Measurements from ENCODE around the gene FHIT.

Gene FHIT

GRCh38 chr3:61149236-61149635 is 102.0 kb downstream of the FHIT start:
- Histone ChIP-seq H3K27ac (no peak overlapping the region), H3K9me3 (no peaks in the 10 kb centered on the region), H3K27me3 (no peaks in the 10 kb centered on the region), H3K36me3 (no peaks in the 10 kb centered on the region), H3K4me1 (no peaks in the 10 kb centered on the region), H3K4me3 (no peak overlapping the region)
- intact Hi-C loops (cut with DNase I; ENCODE audit: low total_unique reads): no loop called here
- TF ChIP-seq CTCF (IDR thresholded peaks at IDR 0.05): no peak
- DNase-seq: no peak

- no peak for DNase-seq
- intact Hi-C loops (cut with DNase I; ENCODE audit: low total_unique reads): no loop called here
Observed at GRCh38 chr3:61146010-61146890, 105.0 kb downstream of the FHIT start.

GRCh38 chr3:61141697-61142096 is 109.6 kb downstream of the FHIT start:
- Histone ChIP-seq H3K27me3 (no peaks in the 10 kb centered on the region), H3K27ac (no peak overlapping the region), H3K36me3 (no peaks in the 10 kb centered on the region), H3K9me3 (no peaks in the 10 kb centered on the region), H3K4me1 (no peaks in the 10 kb centered on the region), H3K4me3 (no peak overlapping the region)
- TF ChIP-seq CTCF (IDR thresholded peaks at IDR 0.05): no peak
- DNase-seq: no peak
- intact Hi-C loops (cut with DNase I; ENCODE audit: low total_unique reads): no loop called here

More at GRCh38 chr3:61146010-61146890, 105.0 kb downstream of the FHIT start:
- Histone ChIP-seq H3K27ac (no peak overlapping the region), H3K27me3 (no peaks in the 10 kb centered on the region), H3K4me1 (no peaks in the 10 kb centered on the region), H3K4me3 (no peak overlapping the region), H3K36me3 (no peaks in the 10 kb centered on the region), H3K9me3 (no peaks in the 10 kb centered on the region)
- TF ChIP-seq CTCF (IDR thresholded peaks at IDR 0.05): no peak

GRCh38 chr3:61141227-61141626 is 110.0 kb downstream of the FHIT start:
- Histone ChIP-seq H3K9me3 (no peaks in the 10 kb centered on the region), H3K36me3 (no peaks in the 10 kb centered on the region), H3K27me3 (no peaks in the 10 kb centered on the region), H3K4me3 (no peak overlapping the region), H3K27ac (no peak overlapping the region), H3K4me1 (no peaks in the 10 kb centered on the region)
- TF ChIP-seq CTCF (IDR thresholded peaks at IDR 0.05): no peak
- intact Hi-C loops (cut with DNase I; ENCODE audit: low total_unique reads): no loop called here
- no peak for DNase-seq

GRCh38 chr3:61139686-61140085 is 111.6 kb downstream of the FHIT start:
- H3K9me3 ChIP-seq: no peaks in the 10 kb centered on the region
- intact Hi-C loops (cut with DNase I; ENCODE audit: low total_unique reads): no loop called here
- no peaks in the 10 kb centered on the region for H3K27me3 ChIP-seq
- H3K36me3 ChIP-seq: no peaks in the 10 kb centered on the region
- no peak for DNase-seq
- no peak overlapping the region for H3K4me3 ChIP-seq
- no peak for TF ChIP-seq CTCF (IDR thresholded peaks at IDR 0.05)
- no peaks in the 10 kb centered on the region for H3K4me1 ChIP-seq
- H3K27ac ChIP-seq: no peak overlapping the region

Data from tibial artery (tissue), 4 donors.